Middle frontal gyrus (tissue), 1 donor: ENCODE measurements around the gene LRFN4.

ENCODE experiments used
- DNase-seq: peaks from one replicate; pipeline ENCODE4 v3.0.0-alpha.2; 2015; ENCODE audit warnings: low spot score; ENCODE audit errors: extremely low spot score

LRFN4 gene

GRCh38 chr11:66870616-66871520 is 14.0 kb downstream of the LRFN4 start:
- DNase-seq = no peak

DNA sequence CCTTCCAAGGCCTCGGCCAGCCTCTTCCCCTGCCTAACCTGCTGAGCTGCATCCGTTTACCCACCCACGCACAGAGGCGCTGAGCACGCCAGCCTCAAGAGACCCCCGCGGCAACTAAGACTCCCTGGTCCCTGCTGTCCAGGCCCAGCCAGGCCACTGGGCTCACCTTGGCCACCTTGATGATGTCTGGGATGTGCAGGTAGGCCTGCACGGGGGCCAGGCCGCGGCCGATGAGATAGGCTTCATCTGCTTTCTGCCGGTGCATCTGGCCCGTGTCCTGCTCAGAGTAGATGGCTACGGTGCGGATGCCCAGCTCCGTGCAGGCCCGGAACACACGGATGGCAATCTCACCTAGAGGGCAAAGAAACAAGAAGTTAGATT is 14.6 kb downstream of the LRFN4 start:
- no peak for DNase-seq

- no peak for DNase-seq
These were observed 17.4 kb downstream of the LRFN4 start for GRCh38 chr11:66874232-66874631.

DNA sequence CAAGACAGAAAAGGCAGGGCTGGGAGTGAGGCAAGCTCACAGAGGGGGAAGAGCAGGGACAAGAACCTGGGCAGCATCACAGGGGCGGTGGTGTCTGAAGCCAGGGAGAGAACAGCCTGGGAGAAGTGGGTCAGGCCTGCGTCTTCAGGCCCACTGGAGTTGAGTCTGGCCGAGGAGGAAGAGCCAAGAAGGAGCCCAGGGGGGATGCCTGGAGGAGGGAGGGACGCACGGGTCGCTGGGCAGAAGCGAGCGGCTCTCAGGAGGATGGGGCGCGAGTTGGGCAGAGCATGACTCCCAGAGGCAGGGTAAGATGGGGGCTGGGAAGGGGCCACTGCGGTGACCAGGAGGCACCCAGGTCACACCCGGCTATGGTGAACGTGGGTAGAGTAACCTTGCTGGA is 18.5 kb downstream of the LRFN4 start:
- DNase-seq = no peak

DNA sequence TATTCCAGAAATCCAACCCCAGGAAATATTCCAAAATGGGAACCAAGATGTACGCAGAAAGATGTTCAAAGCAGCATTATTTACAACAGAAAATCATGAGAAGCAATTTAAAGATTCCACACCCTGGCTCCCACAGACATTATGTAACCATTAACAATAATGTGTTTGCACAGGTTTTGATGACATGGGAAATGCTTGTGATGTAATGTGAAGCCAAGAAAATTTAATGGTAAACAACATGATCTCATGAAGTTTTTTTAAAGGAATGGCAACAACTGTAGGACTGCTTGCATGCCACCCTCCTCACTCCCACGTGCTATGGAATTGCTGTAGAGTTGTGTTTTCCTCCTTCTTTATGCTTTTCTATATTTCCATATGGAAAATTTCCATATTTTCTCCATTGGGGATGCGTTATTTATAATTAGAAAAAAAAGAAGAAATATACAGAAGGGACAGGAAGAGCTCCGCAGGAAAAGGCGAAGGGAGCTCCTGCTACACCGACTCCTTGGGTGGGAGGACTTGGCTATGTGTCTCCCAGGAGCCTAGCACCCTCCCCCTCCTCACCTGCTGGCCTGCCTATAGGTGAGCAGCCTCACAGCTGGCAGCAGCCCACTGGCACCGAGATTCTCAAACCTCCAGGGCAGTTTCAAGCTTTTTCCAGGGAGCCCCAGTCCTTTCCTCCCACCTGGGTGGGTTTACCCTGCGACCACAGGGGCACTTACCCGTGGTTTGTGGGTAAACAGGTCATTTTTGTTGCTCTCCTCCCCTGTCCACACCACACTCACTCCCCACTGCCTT is 20.9 kb downstream of the LRFN4 start:
- DNase-seq = no peak

- DNase-seq = no peak
These were observed 21.6 kb downstream of the LRFN4 start for GRCh38 chr11:66878474-66878873.

DNA sequence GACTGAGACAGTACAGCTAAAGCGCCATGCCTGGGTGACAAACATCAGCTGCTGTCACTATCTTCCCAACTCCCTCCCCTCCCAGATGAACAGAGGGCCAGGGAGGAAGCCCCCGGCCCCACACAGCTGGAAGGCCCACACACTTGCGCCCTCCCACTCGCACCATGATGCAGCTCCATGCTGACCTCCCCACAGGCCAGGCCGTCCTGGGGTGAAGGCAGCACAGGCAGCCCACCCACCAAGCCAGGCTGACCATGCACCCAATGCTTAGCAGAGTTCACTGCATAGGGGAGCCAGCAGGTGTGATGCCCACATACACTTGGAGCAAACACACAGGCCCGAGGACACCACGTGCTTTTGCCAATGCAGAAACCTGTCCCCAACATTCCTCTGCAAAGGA is 22.1 kb downstream of the LRFN4 start:
- DNase-seq = no peak

DNA sequence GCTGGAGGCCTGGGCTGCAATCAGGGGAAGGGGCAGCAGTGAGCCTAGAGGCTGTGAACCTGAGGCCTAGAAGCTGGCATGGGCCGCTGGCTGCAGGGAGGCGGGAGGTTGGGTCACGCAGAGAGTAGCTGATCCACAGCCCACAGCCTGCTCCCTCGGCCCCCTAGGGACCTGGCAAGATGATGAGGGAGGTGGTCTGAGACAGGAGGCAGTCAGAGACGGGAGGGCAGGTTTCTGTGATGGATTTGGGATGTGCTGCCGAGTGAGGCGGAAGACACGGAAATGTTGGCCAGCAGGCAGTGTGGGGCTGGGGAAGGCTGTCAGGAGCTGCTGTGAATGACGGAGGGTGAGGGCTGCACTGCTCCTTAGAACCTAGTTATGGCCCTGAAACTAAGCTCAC is 22.7 kb downstream of the LRFN4 start:
- DNase-seq = no peak

GRCh38 chr11:66879999-66880398 is 23.1 kb downstream of the LRFN4 start:
- no peak for DNase-seq

GRCh38 chr11:66880496-66881450 is 23.9 kb downstream of the LRFN4 start:
- DNase-seq = no peak

DNA sequence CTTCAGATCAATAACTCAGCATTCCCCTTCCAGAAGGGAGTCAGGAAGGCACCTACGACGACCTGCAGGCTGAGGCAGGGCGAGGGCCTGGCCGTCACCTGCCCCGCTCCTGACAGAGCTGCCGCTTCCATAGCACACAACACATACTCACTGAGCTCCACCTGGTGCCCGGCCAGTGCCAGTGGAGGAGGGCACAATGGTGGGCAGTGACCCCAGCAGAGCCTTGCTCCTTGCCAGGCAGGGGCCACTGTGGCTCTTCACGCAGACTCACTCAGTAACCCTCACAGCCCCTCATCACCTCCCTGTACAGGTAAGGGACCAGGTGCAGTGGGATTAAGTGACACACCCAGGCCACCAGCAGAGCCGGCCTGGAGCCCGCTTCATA is 24.6 kb downstream of the LRFN4 start:
- no peak for DNase-seq

- no peak for DNase-seq
These were observed 25.1 kb downstream of the LRFN4 start for GRCh38 chr11:66881927-66882452.

DNA sequence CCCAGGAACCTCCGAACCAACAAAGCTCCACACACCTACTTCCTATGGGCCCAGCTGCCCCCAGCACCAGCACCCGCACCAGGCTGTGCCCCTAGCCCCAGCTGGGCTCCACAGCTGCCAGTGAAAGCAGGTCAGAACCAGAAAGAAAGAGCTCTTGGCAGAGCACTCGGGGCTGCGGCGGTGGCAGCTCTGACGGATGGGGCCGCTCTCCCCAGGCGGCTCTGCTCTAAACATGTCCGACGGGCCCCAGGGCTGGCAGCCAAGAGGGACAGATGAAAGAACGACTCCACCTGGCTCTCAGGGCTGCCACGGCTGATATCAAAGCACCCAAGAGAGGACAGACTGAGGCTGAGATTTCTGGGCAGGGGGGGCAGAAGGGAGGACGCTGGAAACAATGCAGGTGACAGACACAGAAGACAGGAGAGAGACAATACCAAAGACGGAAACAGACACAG is 25.7 kb downstream of the LRFN4 start:
- DNase-seq = peak; percentile 19

GRCh38 chr11:66883016-66883965 is 26.4 kb downstream of the LRFN4 start:
- peak; percentile 76 for DNase-seq

DNA sequence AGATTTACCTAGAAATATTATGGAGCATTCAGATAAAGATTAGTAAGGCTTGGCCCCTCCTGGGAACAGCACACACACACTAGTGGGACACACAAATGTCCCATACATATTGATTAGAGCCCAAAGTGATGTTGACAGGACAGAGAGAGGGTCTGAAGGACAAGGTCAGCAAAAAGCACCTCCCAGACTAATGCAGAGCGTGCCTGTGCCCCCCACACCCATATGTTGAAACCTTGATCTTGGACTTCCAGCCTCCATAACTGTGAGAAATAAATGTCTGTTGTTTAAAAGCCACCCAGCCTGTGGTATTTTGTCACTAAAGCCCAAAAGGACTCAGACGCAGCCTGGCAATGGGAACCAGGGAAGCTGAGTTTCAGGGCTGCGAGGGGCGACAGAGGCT is 27.6 kb downstream of the LRFN4 start:
- no peak for DNase-seq

GRCh38 chr11:66885469-66885868 is 28.6 kb downstream of the LRFN4 start:
- DNase-seq = no peak

GRCh38 chr11:66885950-66886440 is 29.1 kb downstream of the LRFN4 start:
- no peak for DNase-seq

DNA sequence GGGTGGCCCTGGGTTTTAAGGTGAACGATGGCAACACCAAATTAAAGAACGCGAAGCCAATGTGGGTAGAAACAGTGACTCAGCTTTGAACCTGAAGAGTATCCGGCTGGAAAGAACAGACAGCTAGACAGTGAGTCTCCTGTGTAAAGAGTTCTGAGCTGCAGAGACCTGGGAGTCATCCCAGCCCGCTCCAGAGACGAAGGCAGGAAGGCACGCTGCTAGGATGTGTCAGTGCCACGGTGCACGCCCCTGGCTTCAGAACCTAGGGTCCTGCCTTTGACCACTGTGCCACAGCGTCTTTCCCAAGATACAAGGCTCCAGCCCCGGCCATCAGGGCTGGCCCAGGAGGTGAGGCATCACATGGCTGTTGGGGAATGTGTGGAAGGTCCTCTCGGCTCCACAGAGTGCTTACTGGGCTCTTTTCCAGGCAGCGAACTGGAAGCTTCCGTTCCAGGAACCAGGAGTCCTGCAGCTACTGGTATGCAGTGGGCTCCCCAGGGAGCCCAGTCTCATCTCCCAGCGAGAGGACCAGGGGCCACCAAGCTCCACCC is 29.9 kb downstream of the LRFN4 start:
- no peak for DNase-seq

DNA sequence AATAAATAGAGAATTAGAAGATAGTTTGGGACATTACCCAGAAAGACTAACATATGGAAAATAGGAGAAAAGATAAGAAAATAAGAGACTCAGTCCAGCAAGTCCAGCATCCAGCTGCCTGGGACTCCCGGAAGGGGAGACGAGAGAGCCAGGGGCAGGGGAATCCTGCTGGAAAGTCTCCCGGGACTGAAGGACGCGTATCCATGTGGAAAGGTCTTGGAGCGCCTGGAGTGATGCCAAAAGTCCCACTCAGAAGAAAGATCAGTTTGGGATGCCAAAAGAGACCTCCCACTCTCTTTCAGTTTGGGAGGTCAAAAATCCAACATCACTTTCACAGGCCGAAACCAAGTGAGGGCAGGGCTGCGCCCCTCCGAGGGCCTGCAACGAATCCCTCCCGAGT is 30.7 kb downstream of the LRFN4 start:
- no peak for DNase-seq
